OCI-LY7 (cell line): ENCODE results near the gene PCYT2.

Experiments used
- CTCF ChIP-seq: fragments of 200-600 bp; sonication (generic); conservative IDR thresholded peaks from 2 replicates; pipeline ENCODE4 v1.5.1; 2014; ENCODE audit warnings: mild to moderate bottlenecking, antibody characterized with exemption, low read length, moderate library complexity, mixed read lengths
- EZH2phosphoT487 ChIP-seq: fragments of 200-600 bp; sonication (generic); IDR thresholded peaks from 2 replicates; pipeline ENCODE4 v1.6.1; 2018; ENCODE audit warnings: low read depth, borderline replicate concordance, mild to moderate bottlenecking, mixed run types, antibody characterized with exemption, low read length, moderate library complexity, mixed read lengths

GRCh38 chr17:81891303-81891552 lies 20.0 kb downstream of the PCYT2 start:
- TF ChIP-seq CTCF (no peak), EZH2phosphoT487 (no peak)
